GM21381 (cell line): Measurements from ENCODE around the gene PPP2R2D.
A peak's percentile ranks its signal among the peaks of the same experiment; 100 is the strongest.
"Not testable (repeated sequence)": the region's sequence is repeated elsewhere in the genome, so short reads cannot be mapped to it uniquely, and the experiment has no call there.

Experiments used
- ATAC-seq: cut with Tn5 transposase; IDR thresholded peaks from one replicate; pipeline ENCODE4 v1.9.1; 2021; ENCODE audit warnings: mild to moderate bottlenecking, moderate library complexity; ENCODE audit not compliant: unreplicated experiment

The PPP2R2D gene

GRCh38 chr10:131866673-131867072, 34.1 kb upstream of the PPP2R2D start:
- ATAC-seq, result no peak

DNA sequence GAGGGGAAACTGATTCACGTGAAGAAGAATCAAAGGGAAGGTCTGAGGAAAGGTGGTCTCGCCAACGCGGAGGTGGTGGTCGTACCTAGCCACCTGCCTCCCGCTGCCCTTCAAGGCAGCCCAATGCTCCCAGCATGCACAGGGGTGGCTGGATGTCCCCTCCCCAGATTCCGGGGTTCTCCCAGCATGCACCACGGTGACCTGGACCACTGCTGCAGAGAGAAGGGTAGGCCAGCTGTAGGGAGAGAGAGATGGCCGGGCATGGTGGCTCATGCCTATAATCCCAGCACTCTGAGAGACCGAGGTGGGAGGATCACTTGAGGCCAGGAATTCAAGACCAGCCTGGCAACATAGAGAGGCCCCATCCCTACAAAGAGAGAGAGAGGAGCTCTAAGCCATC, 32.4 kb upstream of the PPP2R2D start:
- ATAC-seq, result no peak

DNA sequence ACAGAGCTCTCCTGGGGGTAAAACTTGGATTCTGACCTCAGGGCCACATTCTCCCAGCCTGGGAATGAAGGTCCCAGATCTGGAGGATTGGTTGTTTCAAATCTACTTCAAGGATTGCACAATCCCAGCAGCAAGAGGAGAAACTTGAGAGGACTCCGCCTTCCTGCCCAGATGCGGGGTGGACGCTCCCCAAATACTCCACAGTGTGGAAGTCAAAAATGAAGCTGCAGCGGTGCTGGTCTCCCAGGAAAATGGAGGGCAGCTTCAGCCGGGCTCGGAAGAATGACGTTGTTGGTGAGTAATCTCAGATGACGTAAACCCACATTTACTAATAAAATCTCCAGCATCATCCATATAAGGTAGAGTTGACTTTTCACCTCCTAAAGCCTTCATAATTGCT, 31.5 kb upstream of the PPP2R2D start:
- no peak for ATAC-seq

DNA sequence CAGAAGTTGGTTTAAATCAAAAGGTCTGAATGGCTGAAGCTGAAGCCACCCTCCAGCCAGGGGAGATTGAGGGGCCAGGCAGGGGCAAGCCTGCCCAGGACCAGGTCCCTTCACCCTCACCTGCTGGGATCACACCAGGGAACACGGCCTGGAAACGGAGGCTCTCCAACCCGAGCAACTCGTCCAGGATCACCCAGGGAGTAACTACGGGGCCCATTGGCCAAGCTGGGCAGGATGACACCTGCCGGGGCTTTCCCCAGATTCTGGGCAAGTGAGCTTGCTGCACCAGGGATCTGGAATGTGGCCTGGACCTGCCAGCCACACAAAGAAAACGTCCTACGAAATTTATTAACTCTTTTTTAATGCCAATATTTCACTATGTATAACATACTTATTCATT, 30.4 kb upstream of the PPP2R2D start:
- no peak for ATAC-seq

DNA sequence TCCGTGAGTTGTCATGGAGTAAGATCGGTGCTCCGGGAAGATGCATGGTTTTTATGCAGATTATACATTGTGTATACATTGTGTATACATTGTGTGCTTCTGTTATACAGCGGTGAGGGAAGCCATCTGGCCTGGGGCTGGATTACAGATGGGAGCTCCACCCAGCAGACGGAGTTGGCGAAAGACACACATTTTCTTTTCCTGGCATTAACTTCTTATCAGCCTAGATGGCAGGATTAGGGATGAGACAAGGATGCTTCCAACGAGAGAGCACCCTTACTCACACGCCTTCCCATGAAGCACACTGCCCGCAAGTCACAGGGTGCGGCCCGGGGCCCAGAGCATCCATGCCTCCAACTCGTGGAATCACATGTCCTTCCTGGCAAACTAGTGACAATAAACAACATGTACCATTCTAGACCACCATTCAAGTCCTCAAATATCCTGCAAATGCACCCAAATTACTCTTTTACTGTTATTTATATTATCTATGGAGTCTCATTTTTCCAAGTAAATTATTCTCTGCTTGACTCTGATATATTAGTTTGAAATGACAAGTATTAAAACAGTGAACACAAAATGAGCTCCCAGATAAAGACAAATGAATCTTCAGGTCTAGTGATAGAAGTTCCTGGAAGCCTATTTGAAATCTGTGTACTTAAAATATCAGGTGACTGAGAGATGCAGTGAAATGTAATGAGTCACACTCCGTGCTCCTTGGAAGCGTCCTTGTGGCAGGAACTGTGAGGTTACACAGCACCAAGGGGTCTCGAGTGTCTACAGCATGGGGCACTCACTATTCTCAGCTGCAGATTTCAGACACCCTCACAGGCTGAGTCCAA, 29.8 kb upstream of the PPP2R2D start:
- no peak for ATAC-seq

DNA sequence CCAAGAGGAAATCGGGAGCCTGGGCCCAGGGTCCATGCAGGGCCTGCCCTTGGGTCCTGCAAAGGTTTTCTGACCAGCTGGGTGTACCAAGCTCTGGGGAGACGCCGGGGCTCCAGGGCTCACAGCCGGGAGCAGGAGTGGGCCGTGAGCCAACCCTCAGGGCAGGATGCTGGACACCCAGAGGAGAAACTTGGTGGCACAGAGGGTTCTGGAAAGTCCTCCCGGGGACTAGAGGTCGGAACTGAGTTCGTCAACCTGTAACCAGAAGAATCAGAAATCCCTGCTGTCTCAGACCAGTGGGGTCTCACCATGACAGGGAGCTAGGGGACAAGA, 29.2 kb upstream of the PPP2R2D start:
- no peak for ATAC-seq

GRCh38 chr10:131872011-131872826, 28.6 kb upstream of the PPP2R2D start:
- no peak for ATAC-seq

- no peak for ATAC-seq
Measured at GRCh38 chr10:131872827-131873375, 27.9 kb upstream of the PPP2R2D start.

- peak; percentile 82 for ATAC-seq
Measured at GRCh38 chr10:131874991-131875451, 25.8 kb upstream of the PPP2R2D start.

DNA sequence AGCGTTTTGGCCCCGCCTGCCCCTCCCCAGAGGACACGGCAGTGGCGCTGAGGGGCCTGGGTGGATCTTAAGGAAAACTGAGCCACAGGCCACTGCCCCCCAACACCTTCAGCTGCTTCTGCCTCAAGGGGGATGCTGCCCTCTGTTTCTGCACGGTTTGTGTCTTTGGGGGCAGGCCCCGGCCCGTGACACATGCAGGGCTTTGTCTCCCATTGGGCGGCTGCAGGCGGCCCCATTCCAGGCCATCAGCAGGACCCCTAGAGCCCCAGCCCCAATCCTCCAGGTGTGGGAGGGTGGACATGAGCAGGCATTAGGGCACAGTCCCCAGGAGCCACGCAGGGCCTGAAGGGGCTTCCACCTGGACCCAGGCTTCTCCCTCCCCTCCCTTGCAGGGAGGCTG, 25.3 kb upstream of the PPP2R2D start:
- no peak for ATAC-seq

- ATAC-seq, result no peak
Measured at GRCh38 chr10:131876017-131876416, 24.8 kb upstream of the PPP2R2D start.

DNA sequence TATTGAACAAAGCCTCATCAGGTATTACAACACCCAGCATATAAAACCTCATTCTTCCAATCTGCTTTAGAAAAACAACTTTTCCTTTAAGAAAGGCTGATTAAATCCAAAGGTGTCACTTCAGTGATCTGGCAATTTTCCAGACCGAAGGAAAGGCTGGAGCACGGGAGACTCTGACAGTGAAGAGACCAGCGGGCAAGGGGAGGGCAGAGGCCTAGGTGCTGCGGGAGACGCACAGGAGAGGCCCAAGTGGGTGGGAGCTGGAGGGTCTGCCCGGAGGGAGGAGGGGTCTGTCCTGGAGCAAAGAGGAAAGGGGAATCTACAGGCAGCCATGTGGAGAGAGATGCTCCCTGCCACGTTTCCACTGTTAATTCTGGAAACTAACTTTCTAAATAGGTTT, 24.3 kb upstream of the PPP2R2D start:
- ATAC-seq, result no peak

DNA sequence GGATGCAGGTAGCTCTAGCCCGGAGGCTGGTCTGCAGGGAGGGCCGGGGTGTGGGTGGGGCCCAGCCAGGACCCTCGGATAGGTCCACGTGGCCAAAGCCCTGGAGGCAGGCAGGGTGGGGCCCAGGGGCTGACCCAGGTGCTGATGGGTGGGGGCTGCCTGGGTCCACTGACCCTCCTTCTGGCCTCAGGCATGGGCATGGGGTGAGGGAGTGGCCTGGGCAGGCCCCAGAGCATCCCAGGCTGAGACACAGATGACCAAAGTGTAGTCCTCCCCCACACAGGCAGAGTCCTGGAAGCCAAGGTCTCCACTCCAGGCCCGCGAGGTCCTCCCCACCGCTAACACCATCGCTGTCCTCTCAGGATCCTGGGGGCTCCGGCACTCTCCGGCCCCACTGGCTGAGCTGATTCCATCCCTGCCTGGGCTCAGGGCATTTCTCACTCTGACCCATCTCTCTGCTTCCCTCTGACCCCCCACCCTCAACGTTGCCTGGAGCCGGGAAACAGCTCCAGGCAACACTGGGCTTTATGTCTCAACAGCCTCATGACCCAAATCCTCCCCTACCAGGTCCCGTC, 20.7 kb upstream of the PPP2R2D start:
- no peak for ATAC-seq

DNA sequence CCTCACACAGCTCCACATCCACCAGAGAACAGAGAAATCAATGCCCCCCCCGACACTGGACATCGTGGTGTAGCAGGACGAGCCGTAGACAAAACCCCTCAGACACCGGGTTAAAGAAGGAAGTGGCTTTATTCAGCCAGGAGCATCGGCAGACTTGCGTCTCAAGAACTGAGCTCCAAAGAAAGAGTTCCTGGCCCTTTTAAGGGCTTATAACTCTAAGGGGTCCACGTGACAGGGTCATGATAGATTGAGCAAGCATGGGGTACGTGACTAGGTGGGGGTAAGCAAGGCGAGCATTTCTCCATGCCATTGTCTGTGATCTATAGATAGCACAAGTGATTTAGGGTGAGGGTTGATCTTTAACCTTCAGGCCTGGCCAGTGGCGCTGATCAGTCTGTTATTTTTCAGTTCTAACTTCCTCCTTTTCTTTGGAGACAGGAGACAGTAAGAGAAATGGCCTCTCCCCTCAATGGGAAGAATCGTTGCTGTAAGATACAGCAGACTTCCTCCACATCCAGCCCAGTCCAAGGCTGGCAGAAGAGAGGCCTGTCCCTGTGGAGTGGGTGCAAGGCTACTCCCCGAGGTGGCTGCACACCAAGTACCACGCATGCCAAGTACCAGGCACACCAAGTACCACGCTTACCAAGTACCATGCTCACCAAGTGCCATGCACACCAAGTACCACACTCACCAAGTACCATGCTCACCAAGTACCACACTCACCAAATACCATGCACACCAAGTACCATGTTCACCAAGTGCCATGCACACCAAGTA, 19.5 kb upstream of the PPP2R2D start:
- no peak for ATAC-seq

GRCh38 chr10:131882151-131882550, 18.7 kb upstream of the PPP2R2D start:
- no peak for ATAC-seq

DNA sequence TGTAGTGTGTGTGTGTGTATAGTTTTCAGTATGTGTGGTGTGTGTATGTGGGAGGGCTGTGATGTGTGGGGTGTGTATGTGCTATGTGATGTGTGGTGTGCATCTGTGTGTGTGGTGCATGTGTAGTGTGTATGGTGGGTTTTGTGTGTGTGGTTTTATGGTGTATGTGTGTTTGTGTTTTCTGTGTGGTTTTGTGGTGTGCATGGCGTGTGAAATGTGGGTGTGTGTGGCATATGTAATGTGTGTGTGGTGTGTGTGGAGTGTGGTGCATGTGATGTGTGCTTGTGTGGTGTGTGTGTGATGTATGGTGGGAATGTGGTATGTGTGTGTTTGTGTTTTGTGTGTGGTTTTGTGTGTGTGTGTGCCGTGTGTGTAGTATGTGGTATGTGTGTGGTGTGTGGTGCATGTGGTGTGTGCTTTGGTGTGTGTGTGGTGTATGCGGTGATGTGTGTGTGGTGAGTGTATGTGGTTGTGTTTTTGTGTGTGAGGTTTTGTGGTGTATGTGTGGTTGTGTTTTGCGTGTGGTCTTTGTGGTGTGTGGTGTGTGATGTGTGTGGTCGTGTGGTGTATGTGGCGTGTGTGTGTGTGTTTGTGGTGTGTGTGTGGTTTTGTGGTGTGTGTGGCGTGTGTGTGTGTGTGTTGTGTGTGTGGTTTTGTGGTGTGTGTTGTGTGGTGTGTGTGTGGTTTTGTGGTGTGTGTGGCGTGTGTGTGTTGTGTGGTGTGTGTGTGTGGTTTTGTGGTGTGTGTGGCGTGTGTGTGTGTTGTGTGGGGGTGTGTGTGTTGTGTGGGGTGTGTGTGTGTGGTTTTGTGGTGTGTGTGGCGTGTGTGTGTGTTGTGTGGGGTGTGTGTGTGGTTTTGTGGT, 18.0 kb upstream of the PPP2R2D start:
- ATAC-seq, result no peak

- ATAC-seq, result not testable (repeated sequence)
Measured at GRCh38 chr10:131883621-131884393, 17.0 kb upstream of the PPP2R2D start.

GRCh38 chr10:131885391-131886165, 15.2 kb upstream of the PPP2R2D start:
- ATAC-seq, result peak; percentile 99
